Measurements from ENCODE around the gene SYT11. TPM values are rescaled to one million over a fixed set of nuclear protein-coding genes. Genes with fewer than 3 reads are reported as not detected.

Gene SYT11
- polyA plus RNA-seq, 3 donors: 5.1 to 11.0 (median 9.6) TPM

DNA sequence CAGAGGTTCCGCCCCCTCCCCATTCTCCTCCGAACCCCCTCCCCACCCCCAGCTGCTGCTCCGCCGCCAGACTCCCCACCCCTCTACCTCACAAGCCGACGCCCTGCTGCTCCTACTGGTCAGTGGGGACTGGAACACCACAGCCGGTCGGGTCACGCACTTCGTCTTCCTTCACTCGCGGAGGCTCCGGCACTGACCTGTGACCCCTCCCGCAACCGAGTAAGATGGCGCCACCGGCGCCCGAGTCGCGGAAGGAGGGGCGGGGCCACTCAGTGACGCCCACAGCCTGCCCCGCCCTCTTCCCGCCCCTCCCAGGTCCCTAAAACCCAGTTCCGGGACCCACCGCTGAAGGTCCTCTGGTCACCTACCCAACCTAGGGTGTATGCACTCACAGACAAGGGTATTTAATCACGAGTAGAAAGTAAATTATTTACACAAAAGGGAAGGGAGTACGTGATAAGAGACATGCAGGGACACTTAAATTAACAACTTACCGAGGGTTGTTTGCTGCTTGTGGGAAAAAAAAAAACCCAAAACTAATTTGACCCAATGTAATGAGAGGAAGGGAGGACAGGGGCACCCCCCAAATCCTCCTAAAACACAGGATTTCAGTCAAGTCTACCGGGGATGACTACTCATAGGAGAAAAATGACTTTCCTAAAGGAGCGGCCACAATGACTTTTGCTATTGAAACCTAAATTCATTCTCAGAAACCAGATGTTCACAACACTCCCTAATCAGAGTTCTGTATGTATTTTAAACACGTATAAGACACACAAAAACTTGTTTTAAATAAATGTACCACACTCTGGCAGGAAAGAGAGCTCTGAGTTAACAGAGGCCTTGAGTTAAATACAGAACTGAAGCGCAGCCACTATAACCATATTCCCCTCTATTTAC lies 52.0 kb downstream of the SYT11 start, which contains the start of gene RIT1:
RIT1 (minus strand) TSS at position 194 of the 900 bp plus-strand sequence. CDS start 588 bp downstream, outside the sequence.
- Histone ChIP-seq H3K4me2 (replicated peaks; ENCODE audit: extremely low read depth, low read length, poor library complexity, severe bottlenecking) (peak within 1 kb of the TSS; percentile 99), H3K4me1 (ENCODE audit: control insufficient read depth in 1 of 2, insufficient read depth in 2 of 2, low read length in 2 of 2) (peaks cover 24 to 27% of the 10 kb centered on the region in 2 donors), H3K27me3 (ENCODE audit: control insufficient read depth in 2 of 2, insufficient read depth in 2 of 2, low read length in 2 of 2) (no peaks in the 10 kb centered on the region), H2AFZ (ENCODE audit: insufficient read depth, low read depth, low read length, poor library complexity, severe bottlenecking) (peak within 1 kb of the TSS; percentile 57), H3K27ac (ENCODE audit: low read depth in 1 of 2, low read length in 2 of 2) (peak within 1 kb of the TSS; percentile 95 to 96), H3K36me3 (replicated peaks in 1 of 2; ENCODE audit: control insufficient read depth in 1 of 2, insufficient read depth in 2 of 2, low read length in 2 of 2) (peaks cover 55 to 77% of the 10 kb centered on the region in 2 donors), H3K4me3 (replicated peaks in 1 of 3; ENCODE audit: low read depth in 2 of 3, low read length in 3 of 3) (peak within 1 kb of the TSS; percentile 89 to 99 (median 95)), H3K79me2 (ENCODE audit: insufficient read depth, low read length) (peaks cover 46% of the 10 kb centered on the region), H3K9me3 (replicated peaks in 1 of 2; ENCODE audit: control insufficient read depth in 1 of 2, insufficient read depth in 1 of 2, low read length in 2 of 2) (no peaks in the 10 kb centered on the region), H3K9ac (ENCODE audit: insufficient read depth, low read length, poor library complexity, severe bottlenecking) (peak within 1 kb of the TSS; percentile 83), H4K20me1 (ENCODE audit: insufficient read depth, low read length) (peaks cover 26% of the 10 kb centered on the region)
- intact Hi-C loops (cut with micrococcal nuclease): loop anchor here in 1 of 2 donors (1.0 to 2.0 kb wide), 2 partner anchors 23 to 53 kb away; partner anchors contain the start of genes KHDC4 and SYT11
- Mint-ChIP-seq H3K27ac (peak within 1 kb of the TSS; percentile 95 to 99 (median 98)), H3K4me3 (peak within 1 kb of the TSS; percentile 94 to 96), H3K36me3 (peaks cover 55 to 76% of the 10 kb centered on the region in 2 donors), H3K27me3 (ENCODE audit: low read depth in 3 of 3) (no peaks in the 10 kb centered on the region), H3K9me3 (no peaks in the 10 kb centered on the region), H3K4me1 (peaks cover 21% of the 10 kb centered on the region)
- peak; percentile 91 to 93 (median 93) for DNase-seq
- TF ChIP-seq, protein P1, sequence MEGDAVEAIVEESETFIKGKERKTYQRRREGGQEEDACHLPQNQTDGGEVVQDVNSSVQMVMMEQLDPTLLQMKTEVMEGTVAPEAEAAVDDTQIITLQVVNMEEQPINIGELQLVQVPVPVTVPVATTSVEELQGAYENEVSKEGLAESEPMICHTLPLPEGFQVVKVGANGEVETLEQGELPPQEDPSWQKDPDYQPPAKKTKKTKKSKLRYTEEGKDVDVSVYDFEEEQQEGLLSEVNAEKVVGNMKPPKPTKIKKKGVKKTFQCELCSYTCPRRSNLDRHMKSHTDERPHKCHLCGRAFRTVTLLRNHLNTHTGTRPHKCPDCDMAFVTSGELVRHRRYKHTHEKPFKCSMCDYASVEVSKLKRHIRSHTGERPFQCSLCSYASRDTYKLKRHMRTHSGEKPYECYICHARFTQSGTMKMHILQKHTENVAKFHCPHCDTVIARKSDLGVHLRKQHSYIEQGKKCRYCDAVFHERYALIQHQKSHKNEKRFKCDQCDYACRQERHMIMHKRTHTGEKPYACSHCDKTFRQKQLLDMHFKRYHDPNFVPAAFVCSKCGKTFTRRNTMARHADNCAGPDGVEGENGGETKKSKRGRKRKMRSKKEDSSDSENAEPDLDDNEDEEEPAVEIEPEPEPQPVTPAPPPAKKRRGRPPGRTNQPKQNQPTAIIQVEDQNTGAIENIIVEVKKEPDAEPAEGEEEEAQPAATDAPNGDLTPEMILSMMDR (IDR thresholded peaks at IDR 0.05): no peak
- 4% methylated on average over 23 of the region's 34 CpGs for WGBS (ENCODE audit: insufficient coverage)

GRCh38 chr1:155912056-155912536 lies 52.7 kb downstream of the SYT11 start:
- no peaks in the 10 kb centered on the region for H3K27me3 ChIP-seq (ENCODE audit: control insufficient read depth in 2 of 2, insufficient read depth in 2 of 2, low read length in 2 of 2)
- Mint-ChIP-seq H3K36me3 (peaks cover 59 to 76% of the 10 kb centered on the region in 2 donors), H3K4me1 (peaks cover 21% of the 10 kb centered on the region), H3K27me3 (ENCODE audit: low read depth in 3 of 3) (no peaks in the 10 kb centered on the region), H3K4me3 (no peak overlapping the region), H3K9me3 (no peaks in the 10 kb centered on the region), H3K27ac (peak overlapping the region; percentile 95 to 99 (median 98))
- no peak overlapping the region for H3K9ac ChIP-seq (ENCODE audit: insufficient read depth, low read length, poor library complexity, severe bottlenecking)
- intact Hi-C loops (cut with micrococcal nuclease): no loop called here
- no peak overlapping the region for H2AFZ ChIP-seq (ENCODE audit: insufficient read depth, low read depth, low read length, poor library complexity, severe bottlenecking)
- TF ChIP-seq, protein P1 (IDR thresholded peaks at IDR 0.05): no peak
- WGBS (ENCODE audit: insufficient coverage): 88% methylated on average over 5 of the region's 11 CpGs
- H3K9me3 ChIP-seq (replicated peaks in 1 of 2; ENCODE audit: control insufficient read depth in 1 of 2, insufficient read depth in 1 of 2, low read length in 2 of 2): no peaks in the 10 kb centered on the region
- H3K79me2 ChIP-seq (ENCODE audit: insufficient read depth, low read length): peaks cover 41% of the 10 kb centered on the region
- H3K4me3 ChIP-seq (replicated peaks in 1 of 3; ENCODE audit: low read depth in 2 of 3, low read length in 3 of 3): peak overlapping the region in 1 of 3 experiments; percentile 95
- H3K4me1 ChIP-seq (ENCODE audit: control insufficient read depth in 1 of 2, insufficient read depth in 2 of 2, low read length in 2 of 2): peaks cover 24 to 27% of the 10 kb centered on the region in 2 donors
- no peak for DNase-seq
- peaks cover 58 to 77% of the 10 kb centered on the region in 2 donors for H3K36me3 ChIP-seq (replicated peaks in 1 of 2; ENCODE audit: control insufficient read depth in 1 of 2, insufficient read depth in 2 of 2, low read length in 2 of 2)
- peaks cover 24% of the 10 kb centered on the region for H4K20me1 ChIP-seq (ENCODE audit: insufficient read depth, low read length)
- H3K4me2 ChIP-seq (replicated peaks; ENCODE audit: extremely low read depth, low read length, poor library complexity, severe bottlenecking): no peak overlapping the region
- peak overlapping the region; percentile 30 to 95 for H3K27ac ChIP-seq (ENCODE audit: low read depth in 1 of 2, low read length in 2 of 2)
